Lung (tissue), 12 donors: ENCODE results near the gene EPHB1. TPM values are rescaled to one million over a fixed set of nuclear protein-coding genes. Genes with fewer than 3 reads are reported as not detected.

ENCODE experiments used
- ATAC-seq: fragments of 200-7000 bp; cut with Tn5 transposase; one replicate; pipeline ENCODE4 v1.9.1; 2020; ENCODE audit warnings: moderate number of reproducible peaks; ENCODE audit not compliant: insufficient read depth, low FRiP score
- DNase-seq, 3 donors: peaks; one replicate each; pipeline ENCODE4 v3.0.0-alpha.2; 2013 to 2017
- H3K27ac ChIP-seq, 2 donors: one replicate each; pipeline ENCODE4 v1.5.1; 2013; ENCODE audit warnings: mild to moderate bottlenecking in 2 of 2, moderate library complexity in 2 of 2, control low read depth in 1 of 2, inconsistent platforms in 1 of 2, low read depth in 1 of 2, low read length in 1 of 2
- H3K27me3 ChIP-seq, 3 donors: one replicate each; pipeline ENCODE4 v1.5.1; 2013; ENCODE audit warnings: low read length in 2 of 3; ENCODE audit not compliant: control insufficient read depth in 3 of 3, insufficient read depth in 3 of 3
- H3K36me3 ChIP-seq, 4 donors: one replicate each; pipeline ENCODE4 v1.5.1; 2013; ENCODE audit warnings: low read length in 4 of 4, mild to moderate bottlenecking in 1 of 4, moderate library complexity in 1 of 4; ENCODE audit not compliant: control insufficient read depth in 4 of 4, insufficient read depth in 4 of 4
- H3K4me1 ChIP-seq, 5 donors: one replicate each; pipeline ENCODE4 v1.5.1; 2013; ENCODE audit warnings: low read length in 5 of 5, mild to moderate bottlenecking in 2 of 5, moderate library complexity in 1 of 5; ENCODE audit not compliant: control insufficient read depth in 5 of 5, insufficient read depth in 5 of 5
- H3K4me3 ChIP-seq: one replicate; pipeline ENCODE4 v1.5.1; 2013; ENCODE audit warnings: mild to moderate bottlenecking, control low read depth, moderate library complexity
- H3K9ac ChIP-seq, 2 donors: one replicate each; pipeline ENCODE4 v1.5.1; 2013; ENCODE audit warnings: low read length in 2 of 2, control low read depth in 1 of 2; ENCODE audit not compliant: insufficient read depth in 1 of 2
- H3K9me3 ChIP-seq, 4 donors: one replicate each; pipeline ENCODE4 v1.5.1; 2013; ENCODE audit warnings: low read length in 3 of 4, mild to moderate bottlenecking in 1 of 4, moderate library complexity in 1 of 4; ENCODE audit not compliant: control insufficient read depth in 4 of 4, insufficient read depth in 3 of 4
- CTCF ChIP-seq: IDR thresholded peaks from 2 replicates; pipeline ENCODE4 v1.5.1; 2012; ENCODE audit warnings: mild to moderate bottlenecking; ENCODE audit errors: control extremely low read depth, extremely low read depth
- WGBS, 2 donors: extraction: QIAGEN DNeasy Blood & Tissue Kit; methylation state at CpG; one replicate each; pipeline ENCODE4 v1.1.7; 2013; 5-methylcytosine and 5-hydroxymethylcytosine counted together
- polyA plus RNA-seq, 2 donors: library from polyadenylated mRNA; stranded (reverse); fragments of 200-250 nt; gene quantifications; one replicate each; pipeline ENCODE4 v1.2.1, GENCODE V29; 2013
- total RNA-seq, 2 donors: library from RNA; depleted of rRNA in 1 of 2; stranded (reverse); fragments of >200 nt in 1 of 2; gene quantifications; one replicate each; pipeline ENCODE4 v1.2.1, GENCODE V29; 2014 to 2021
- donor health status: control.
- donor health status: control.
- donor health status: Bipolar disorder and iron deficiency.
- donor health status: healthy.
- donor health status: DM: yes; HTN: yes; CAD: no.

The EPHB1 gene
- total and polyA plus RNA-seq, 4 donors, result 0.30 to 6.3 (median 2.1) TPM

GRCh38 chr3:134766290-134766689 is 28.8 kb upstream of the EPHB1 start:
- Histone ChIP-seq H3K4me1 (peaks cover 0 to 6% (median 0%) of the 10 kb centered on the region in 5 donors), H3K27me3 (no peaks in the 10 kb centered on the region), H3K36me3 (no peaks in the 10 kb centered on the region), H3K9ac (no peak overlapping the region), H3K9me3 (no peaks in the 10 kb centered on the region), H3K4me3 (no peak overlapping the region), H3K27ac (no peak overlapping the region)
- 94 to 96% methylated on average over 1 of the region's 1 CpG for WGBS, 2 donors
- no peak for DNase-seq
- no peak for TF ChIP-seq CTCF
- no peak for ATAC-seq

GRCh38 chr3:134768116-134768515 is 26.9 kb upstream of the EPHB1 start:
- no peak for DNase-seq
- 77 to 81% methylated on average over 3 of the region's 3 CpGs for WGBS, 2 donors
- H3K27ac ChIP-seq, result no peak overlapping the region
- TF ChIP-seq CTCF, result no peak
- H3K27me3 ChIP-seq, result no peaks in the 10 kb centered on the region
- H3K9me3 ChIP-seq, result no peaks in the 10 kb centered on the region
- no peak overlapping the region for H3K9ac ChIP-seq
- no peaks in the 10 kb centered on the region for H3K36me3 ChIP-seq
- H3K4me3 ChIP-seq, result no peak overlapping the region
- H3K4me1 ChIP-seq, result peaks cover 0 to 6% (median 0%) of the 10 kb centered on the region in 5 donors
- ATAC-seq, result no peak

GRCh38 chr3:134768837-134769236 is 26.2 kb upstream of the EPHB1 start:
- Histone ChIP-seq H3K27ac (no peak overlapping the region), H3K9me3 (no peaks in the 10 kb centered on the region), H3K4me1 (peaks cover 0 to 6% (median 0%) of the 10 kb centered on the region in 5 donors), H3K9ac (no peak overlapping the region), H3K27me3 (no peaks in the 10 kb centered on the region), H3K36me3 (no peaks in the 10 kb centered on the region), H3K4me3 (no peak overlapping the region)
- 75 to 92% methylated on average over 5 of the region's 5 CpGs for WGBS, 2 donors
- DNase-seq (peak in 1 of 3 donors; percentile 31), ATAC-seq (no peak)
- no peak for TF ChIP-seq CTCF

GRCh38 chr3:134769287-134769868 is 25.7 kb upstream of the EPHB1 start:
- H3K36me3 ChIP-seq, result no peaks in the 10 kb centered on the region
- WGBS, 2 donors, result 72 to 88% methylated on average over 2 of the region's 2 CpGs
- peaks cover 0 to 6% (median 0%) of the 10 kb centered on the region in 5 donors for H3K4me1 ChIP-seq
- H3K27me3 ChIP-seq, result no peaks in the 10 kb centered on the region
- DNase-seq (peak in 1 of 3 donors; percentile 33), ATAC-seq (no peak)
- TF ChIP-seq CTCF, result no peak
- no peaks in the 10 kb centered on the region for H3K9me3 ChIP-seq
- no peak overlapping the region for H3K9ac ChIP-seq
- no peak overlapping the region for H3K27ac ChIP-seq
- H3K4me3 ChIP-seq, result no peak overlapping the region
